GM12873 (cell line): ENCODE results near the gene AFF3.

Experiments
- TF ChIP-seq, protein P1 (sequence below): IDR thresholded peaks from 2 replicates; pipeline ENCODE4 v1.5.1; 2012; ENCODE audit warnings: low read depth, mild to moderate bottlenecking, moderate library complexity, low read length, control low read depth; ENCODE audit not compliant: insufficient read depth; ENCODE audit errors: missing control alignments

AFF3 gene

DNA sequence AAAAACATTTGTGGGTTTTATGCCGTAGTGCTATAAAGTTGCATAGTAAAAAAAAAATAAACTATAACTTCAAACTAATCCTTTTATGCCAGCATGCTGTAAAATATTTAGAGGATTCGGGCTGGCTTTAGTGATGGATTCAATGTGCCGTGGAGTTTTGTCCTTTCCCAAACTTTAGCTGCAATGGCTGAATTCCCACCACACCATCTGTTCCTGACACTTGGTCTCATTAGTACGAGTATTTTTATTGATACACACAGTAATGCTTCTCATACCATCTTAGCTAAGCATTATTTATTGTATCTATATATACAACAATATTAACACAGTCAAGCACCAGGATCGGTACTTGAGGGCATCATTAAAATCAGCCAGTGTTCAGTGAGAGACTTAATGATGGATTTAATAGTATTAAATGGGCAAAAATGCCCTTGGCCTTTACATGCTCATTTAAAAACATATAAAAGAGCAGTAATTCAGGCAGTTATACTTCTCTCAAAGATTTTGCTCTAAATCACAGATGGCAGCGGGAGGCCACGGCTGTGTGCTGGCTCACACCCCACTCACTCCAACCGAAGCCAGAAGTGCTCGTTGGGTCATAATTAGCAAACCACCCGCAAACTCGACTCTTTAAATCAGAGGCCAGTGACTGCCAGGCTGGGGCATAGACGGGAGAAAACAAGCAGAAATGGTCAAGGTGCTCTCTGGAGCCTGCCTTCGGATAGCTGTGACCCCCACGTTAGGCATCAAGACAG is 355.6 kb downstream of the AFF3 start:
- TF ChIP-seq, protein P1, sequence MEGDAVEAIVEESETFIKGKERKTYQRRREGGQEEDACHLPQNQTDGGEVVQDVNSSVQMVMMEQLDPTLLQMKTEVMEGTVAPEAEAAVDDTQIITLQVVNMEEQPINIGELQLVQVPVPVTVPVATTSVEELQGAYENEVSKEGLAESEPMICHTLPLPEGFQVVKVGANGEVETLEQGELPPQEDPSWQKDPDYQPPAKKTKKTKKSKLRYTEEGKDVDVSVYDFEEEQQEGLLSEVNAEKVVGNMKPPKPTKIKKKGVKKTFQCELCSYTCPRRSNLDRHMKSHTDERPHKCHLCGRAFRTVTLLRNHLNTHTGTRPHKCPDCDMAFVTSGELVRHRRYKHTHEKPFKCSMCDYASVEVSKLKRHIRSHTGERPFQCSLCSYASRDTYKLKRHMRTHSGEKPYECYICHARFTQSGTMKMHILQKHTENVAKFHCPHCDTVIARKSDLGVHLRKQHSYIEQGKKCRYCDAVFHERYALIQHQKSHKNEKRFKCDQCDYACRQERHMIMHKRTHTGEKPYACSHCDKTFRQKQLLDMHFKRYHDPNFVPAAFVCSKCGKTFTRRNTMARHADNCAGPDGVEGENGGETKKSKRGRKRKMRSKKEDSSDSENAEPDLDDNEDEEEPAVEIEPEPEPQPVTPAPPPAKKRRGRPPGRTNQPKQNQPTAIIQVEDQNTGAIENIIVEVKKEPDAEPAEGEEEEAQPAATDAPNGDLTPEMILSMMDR = no peak

DNA sequence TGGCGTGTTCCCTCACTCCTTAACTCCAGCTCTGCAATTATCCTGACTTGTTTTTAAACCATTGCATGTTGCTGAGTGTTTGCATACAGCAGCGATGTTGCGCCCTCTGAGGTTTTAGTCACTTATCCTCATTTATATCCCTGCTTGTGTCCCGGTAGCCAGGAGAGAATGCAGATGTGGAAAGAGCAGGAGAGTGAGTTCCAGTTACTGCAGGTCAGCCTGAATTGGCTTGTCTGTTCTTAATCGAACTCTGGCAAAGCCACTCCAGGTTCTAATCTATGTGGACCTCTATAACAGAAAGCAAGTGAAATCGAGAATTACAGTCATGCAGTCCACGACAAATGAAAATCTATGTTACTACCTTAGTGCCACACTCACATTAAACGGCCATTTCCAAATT is 357.4 kb downstream of the AFF3 start:
- TF ChIP-seq, protein P1 = no peak

DNA sequence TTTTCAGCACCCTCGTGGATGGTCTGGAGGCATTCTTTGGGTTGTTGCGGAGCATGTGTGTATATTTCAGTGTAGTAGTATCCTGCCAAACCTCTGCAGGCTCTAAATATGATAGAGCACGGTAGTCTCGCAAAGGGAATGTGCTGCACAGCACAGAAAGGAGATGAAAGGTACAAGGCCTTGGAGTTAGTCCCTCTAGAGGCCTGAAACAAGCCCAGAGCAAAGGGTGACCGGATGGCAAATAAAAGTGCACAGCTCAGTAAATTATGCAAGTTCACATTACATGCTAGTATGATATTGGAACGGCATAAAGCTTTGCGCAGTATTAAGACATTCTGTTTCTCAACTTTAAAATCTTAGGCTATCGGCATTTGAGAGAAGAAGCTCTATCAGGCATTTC is 358.1 kb downstream of the AFF3 start:
- TF ChIP-seq, protein P1 = no peak

DNA sequence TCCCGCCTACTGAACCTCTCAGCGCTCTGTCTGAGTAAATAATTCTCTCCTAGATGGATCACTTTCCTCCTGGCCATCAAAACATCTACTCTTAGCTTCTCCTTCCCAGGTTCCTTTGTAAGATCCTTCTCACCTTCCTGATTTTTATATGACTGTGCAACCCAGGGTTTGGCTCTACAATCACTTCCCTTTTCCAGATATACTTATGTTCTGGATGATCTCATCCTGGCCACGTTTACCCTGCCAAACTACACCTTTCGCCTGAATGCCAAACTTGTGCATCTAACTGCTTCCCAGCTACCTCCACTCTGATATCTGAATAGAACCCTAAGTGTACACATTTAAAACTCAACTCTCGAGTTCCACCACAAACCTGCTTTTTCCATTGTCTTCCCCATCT is 362.1 kb downstream of the AFF3 start:
- TF ChIP-seq, protein P1 = no peak

DNA sequence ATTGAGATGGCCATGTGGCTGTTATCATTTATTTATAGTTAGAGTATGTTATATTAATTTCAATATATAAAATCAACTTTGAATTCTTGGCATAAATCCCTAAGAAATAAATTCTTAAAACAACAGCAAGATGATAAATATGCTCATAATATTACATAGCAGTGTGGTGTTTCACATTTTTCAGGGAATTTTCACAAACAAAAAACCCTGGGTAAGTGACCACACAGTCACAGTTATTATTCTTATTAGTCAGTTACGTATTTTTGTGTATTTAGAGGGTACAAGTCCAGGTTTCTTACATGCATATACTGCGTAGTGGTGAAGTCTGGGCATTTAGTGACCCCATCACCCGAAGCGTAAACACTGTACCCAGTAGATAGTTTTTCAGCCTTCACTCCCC is 363.1 kb downstream of the AFF3 start:
- TF ChIP-seq, protein P1 = no peak

DNA sequence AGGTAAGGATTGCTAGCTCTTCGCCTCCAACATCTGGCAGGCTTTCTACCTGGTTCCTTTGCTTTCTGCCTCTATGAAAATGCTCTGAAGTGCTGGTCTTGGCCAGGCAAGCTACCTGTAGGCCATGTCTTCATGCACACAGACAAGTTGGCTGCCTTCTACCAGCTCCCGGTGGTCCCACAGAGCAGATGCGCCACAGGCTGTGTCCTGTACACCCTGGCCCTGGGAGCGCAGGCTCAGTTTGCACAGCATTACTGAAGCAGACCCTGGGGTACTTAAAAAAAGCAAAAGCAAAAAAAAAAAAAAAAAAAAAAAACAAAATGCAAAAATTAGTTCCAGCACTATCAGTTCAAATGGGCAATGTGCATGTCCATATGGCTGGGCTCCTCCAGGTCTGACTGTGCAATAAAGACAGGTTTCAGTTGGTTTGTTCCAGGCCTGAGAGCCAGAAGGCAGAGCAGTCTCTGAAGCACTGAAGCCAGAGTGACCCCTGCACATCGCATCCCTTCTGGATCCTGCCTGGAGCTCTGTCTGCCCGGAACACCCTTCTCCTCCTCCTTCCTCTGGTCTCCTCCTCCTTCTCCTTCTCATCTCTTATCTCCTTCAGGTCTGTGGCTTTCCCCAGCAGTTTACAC is 364.6 kb downstream of the AFF3 start:
- TF ChIP-seq, protein P1 = no peak

DNA sequence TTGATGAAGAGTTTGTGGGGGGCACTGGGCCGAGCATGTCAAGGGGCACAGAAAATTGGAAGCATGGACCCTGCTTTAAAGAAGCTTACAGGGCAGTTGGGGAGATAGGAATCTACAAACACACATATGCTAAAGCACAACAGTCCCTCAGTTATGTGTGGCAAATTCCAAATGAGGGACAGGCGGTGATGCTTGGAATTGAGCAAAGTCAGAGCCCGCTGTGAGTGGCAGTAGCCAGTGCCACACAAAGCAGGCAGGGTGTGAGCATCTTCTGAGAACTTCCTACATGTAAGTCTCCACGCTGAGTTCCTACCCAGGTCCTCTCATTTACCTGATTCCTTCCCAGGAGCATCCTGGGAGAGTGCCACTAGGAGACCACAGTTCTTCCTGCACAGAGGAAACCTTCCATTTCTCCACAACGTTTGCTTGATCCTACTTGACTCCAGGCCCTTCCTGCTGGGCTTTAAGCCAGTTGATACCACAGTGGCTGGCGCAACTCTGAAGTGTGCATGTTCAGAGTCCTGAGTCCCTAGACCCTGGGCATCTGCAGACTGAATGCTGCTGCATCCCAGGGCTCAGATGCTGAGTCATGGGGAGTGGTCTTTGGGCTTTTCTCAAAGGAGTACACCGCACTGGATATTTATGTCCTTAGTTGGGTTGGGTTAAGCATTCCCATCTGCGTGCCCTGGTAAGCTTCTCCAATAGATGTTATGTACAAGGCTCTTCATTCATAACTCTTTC is 365.3 kb downstream of the AFF3 start:
- TF ChIP-seq, protein P1 = no peak
